ENCODE data around the gene BCL11B. TPM values are rescaled to one million over a fixed set of nuclear protein-coding genes. Genes with fewer than 3 reads are reported as not detected.

BCL11B gene
- total and polyA plus RNA-seq, 2 experiments from 2014 or later, result 0.28 to 3.2 TPM

GRCh38 chr14:99237288-99237687 lies 34.7 kb downstream of the BCL11B start:
- H3K4me1 ChIP-seq (ENCODE audit: insufficient read depth), result peaks cover 27% of the 10 kb centered on the region
- H3K4me3 ChIP-seq, result no peak overlapping the region
- H3K27me3 ChIP-seq, result no peaks in the 10 kb centered on the region
- 87% methylated on average over 7 of the region's 7 CpGs for WGBS (ENCODE audit: low lambda C conversion rate, missing lambda C conversion rate)
- peaks cover 11% of the 10 kb centered on the region for H3K79me2 ChIP-seq
- no peaks in the 10 kb centered on the region for H3K9me3 ChIP-seq (ENCODE audit: low read depth)
- TF ChIP-seq, protein P1, sequence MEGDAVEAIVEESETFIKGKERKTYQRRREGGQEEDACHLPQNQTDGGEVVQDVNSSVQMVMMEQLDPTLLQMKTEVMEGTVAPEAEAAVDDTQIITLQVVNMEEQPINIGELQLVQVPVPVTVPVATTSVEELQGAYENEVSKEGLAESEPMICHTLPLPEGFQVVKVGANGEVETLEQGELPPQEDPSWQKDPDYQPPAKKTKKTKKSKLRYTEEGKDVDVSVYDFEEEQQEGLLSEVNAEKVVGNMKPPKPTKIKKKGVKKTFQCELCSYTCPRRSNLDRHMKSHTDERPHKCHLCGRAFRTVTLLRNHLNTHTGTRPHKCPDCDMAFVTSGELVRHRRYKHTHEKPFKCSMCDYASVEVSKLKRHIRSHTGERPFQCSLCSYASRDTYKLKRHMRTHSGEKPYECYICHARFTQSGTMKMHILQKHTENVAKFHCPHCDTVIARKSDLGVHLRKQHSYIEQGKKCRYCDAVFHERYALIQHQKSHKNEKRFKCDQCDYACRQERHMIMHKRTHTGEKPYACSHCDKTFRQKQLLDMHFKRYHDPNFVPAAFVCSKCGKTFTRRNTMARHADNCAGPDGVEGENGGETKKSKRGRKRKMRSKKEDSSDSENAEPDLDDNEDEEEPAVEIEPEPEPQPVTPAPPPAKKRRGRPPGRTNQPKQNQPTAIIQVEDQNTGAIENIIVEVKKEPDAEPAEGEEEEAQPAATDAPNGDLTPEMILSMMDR (IDR thresholded peaks at IDR 0.05; ENCODE audit: poor library complexity), result no peak
- TF ChIP-seq EZH2 (IDR thresholded peaks at IDR 0.05; ENCODE audit: borderline replicate concordance) (no peak), EZH2phosphoT487 (IDR thresholded peaks at IDR 0.05; ENCODE audit: low read depth, severe bottlenecking, unreplicated experiment) (no peak)
- H3K36me3 ChIP-seq (replicated peaks; ENCODE audit: insufficient read depth, low read depth), result no peaks in the 10 kb centered on the region
- DNase-seq (ENCODE audit: low spot score), result no peak
- H2AFZ ChIP-seq, result no peak overlapping the region
- H4K20me1 ChIP-seq (ENCODE audit: insufficient read depth, poor library complexity, severe bottlenecking), result no peaks in the 10 kb centered on the region
- no peaks in the 10 kb centered on the region for H3K9me2 ChIP-seq (replicated peaks; ENCODE audit: insufficient read depth)
- H3K4me2 ChIP-seq, result no peak overlapping the region
- no peak overlapping the region for H3K27ac ChIP-seq

DNA sequence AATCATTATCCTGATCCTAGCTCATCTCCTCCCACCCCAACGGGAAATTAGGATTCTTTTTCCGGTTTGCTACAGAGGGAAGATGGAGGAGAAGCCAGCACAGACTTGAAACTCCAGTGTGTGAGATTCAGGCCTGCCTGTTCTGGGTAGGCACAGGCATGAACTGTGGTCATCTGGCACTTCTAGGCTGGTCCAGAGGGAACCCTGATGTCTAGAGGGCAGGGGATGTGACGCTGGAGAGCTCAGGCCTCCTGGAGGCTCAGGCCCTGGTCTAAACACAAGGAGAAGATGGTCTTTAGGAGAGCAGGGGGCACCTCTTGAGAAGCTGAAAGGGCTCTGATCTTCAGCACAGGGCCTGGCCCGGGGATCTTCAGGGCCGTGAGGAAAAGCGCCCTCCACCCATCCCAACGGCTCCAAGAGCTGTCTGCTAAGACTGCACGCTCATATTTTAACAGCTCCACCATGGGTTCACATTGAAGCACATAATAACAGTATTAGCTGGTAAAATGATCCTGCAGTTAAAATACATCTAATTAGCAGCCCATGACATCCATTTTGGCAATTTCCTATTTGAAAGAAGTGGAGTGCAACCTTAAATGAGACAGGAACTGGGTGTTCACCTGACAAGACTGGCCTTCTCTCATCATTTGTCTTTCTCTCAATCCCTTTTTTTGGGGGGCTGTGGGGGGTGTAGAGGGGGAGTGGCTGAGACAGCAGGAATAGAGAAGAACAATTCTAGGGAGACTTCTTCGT lies 35.4 kb downstream of the BCL11B start:
- Histone ChIP-seq H3K27ac (no peak overlapping the region), H3K36me3 (replicated peaks; ENCODE audit: insufficient read depth, low read depth) (no peaks in the 10 kb centered on the region), H3K4me1 (ENCODE audit: insufficient read depth) (peaks cover 34% of the 10 kb centered on the region), H3K79me2 (peaks cover 11% of the 10 kb centered on the region), H3K9me2 (replicated peaks; ENCODE audit: insufficient read depth) (no peaks in the 10 kb centered on the region), H2AFZ (no peak overlapping the region), H3K27me3 (no peaks in the 10 kb centered on the region), H3K9me3 (ENCODE audit: low read depth) (no peaks in the 10 kb centered on the region), H4K20me1 (ENCODE audit: insufficient read depth, poor library complexity, severe bottlenecking) (no peaks in the 10 kb centered on the region), H3K4me3 (no peak overlapping the region), H3K4me2 (no peak overlapping the region)
- DNase-seq (ENCODE audit: low spot score), result no peak
- WGBS (ENCODE audit: low lambda C conversion rate, missing lambda C conversion rate), result 88% methylated on average over 9 of the region's 9 CpGs
- TF ChIP-seq, protein P1 (IDR thresholded peaks at IDR 0.05; ENCODE audit: poor library complexity), result no peak
- TF ChIP-seq EZH2 (IDR thresholded peaks at IDR 0.05; ENCODE audit: borderline replicate concordance), result no peak
- TF ChIP-seq EZH2phosphoT487 (IDR thresholded peaks at IDR 0.05; ENCODE audit: low read depth, severe bottlenecking, unreplicated experiment), result no peak

GRCh38 chr14:99235582-99236320 lies 36.2 kb downstream of the BCL11B start:
- Histone ChIP-seq H3K4me2 (peak overlapping the region; percentile 84), H3K9me3 (ENCODE audit: low read depth) (no peaks in the 10 kb centered on the region), H3K9me2 (replicated peaks; ENCODE audit: insufficient read depth) (no peaks in the 10 kb centered on the region), H3K4me3 (peak overlapping the region; percentile 30), H3K4me1 (ENCODE audit: insufficient read depth) (peaks cover 38% of the 10 kb centered on the region), H3K27me3 (no peaks in the 10 kb centered on the region), H3K36me3 (replicated peaks; ENCODE audit: insufficient read depth, low read depth) (no peaks in the 10 kb centered on the region), H4K20me1 (ENCODE audit: insufficient read depth, poor library complexity, severe bottlenecking) (no peaks in the 10 kb centered on the region), H3K27ac (no peak overlapping the region), H3K79me2 (peaks cover 9% of the 10 kb centered on the region), H2AFZ (peak overlapping the region; percentile 67)
- TF ChIP-seq EZH2 (IDR thresholded peaks at IDR 0.05; ENCODE audit: borderline replicate concordance) (no peak), EZH2phosphoT487 (IDR thresholded peaks at IDR 0.05; ENCODE audit: low read depth, severe bottlenecking, unreplicated experiment) (no peak)
- TF ChIP-seq, protein P1 (IDR thresholded peaks at IDR 0.05; ENCODE audit: poor library complexity), result no peak
- no peak for DNase-seq (ENCODE audit: low spot score)
- 61% methylated on average over 14 of the region's 15 CpGs for WGBS (ENCODE audit: low lambda C conversion rate, missing lambda C conversion rate)
